SJCRH30 (cell line): ENCODE measurements around the gene ZCCHC8. TPM values are rescaled to one million over a fixed set of nuclear protein-coding genes. Genes with fewer than 3 reads are reported as not detected.
"Not testable (repeated sequence)": the region's sequence is repeated elsewhere in the genome, so short reads cannot be mapped to it uniquely, and the experiment has no call there.

Experiments
- DNase-seq, 2 experiments: peaks; one replicate each; pipeline ENCODE4 v3.0.0-alpha.2; 2015 to 2020
- H3K27ac ChIP-seq: fragments of 250-450 bp; sonication (Bioruptor Pico); 2 replicates; pipeline ENCODE4 v1.5.1; 2020; ENCODE audit warnings: mild to moderate bottlenecking, moderate library complexity
- H3K27me3 ChIP-seq: fragments of 250-450 bp; sonication (Bioruptor Pico); 2 replicates; pipeline ENCODE4 v1.5.1; 2020; ENCODE audit warnings: mild to moderate bottlenecking, moderate library complexity
- H3K36me3 ChIP-seq: fragments of 250-450 bp; sonication (Bioruptor Pico); 2 replicates; pipeline ENCODE4 v1.5.1; 2020; ENCODE audit warnings: mild to moderate bottlenecking, moderate library complexity
- H3K4me1 ChIP-seq: fragments of 250-450 bp; sonication (Bioruptor Pico); 2 replicates; pipeline ENCODE4 v1.5.1; 2020; ENCODE audit warnings: mild to moderate bottlenecking, moderate library complexity
- H3K4me3 ChIP-seq: fragments of 250-450 bp; sonication (Bioruptor Pico); 2 replicates; pipeline ENCODE4 v1.5.1; 2020; ENCODE audit warnings: mild to moderate bottlenecking, moderate library complexity
- H3K9me3 ChIP-seq: fragments of 250-450 bp; sonication (Bioruptor Pico); replicated peaks from 2 replicates; pipeline ENCODE4 v1.5.1; 2020; ENCODE audit warnings: mild to moderate bottlenecking, moderate library complexity
- total RNA-seq: library from RNA; depleted of rRNA; stranded (reverse); fragments of >200 nt; shearing (Covaris generic); gene quantifications from 2 replicates; pipeline ENCODE4 v1.2.3, GENCODE V29; 2014

Gene ZCCHC8
- total RNA-seq, 1 experiment from 2014 or later: 25.2 TPM

DNA sequence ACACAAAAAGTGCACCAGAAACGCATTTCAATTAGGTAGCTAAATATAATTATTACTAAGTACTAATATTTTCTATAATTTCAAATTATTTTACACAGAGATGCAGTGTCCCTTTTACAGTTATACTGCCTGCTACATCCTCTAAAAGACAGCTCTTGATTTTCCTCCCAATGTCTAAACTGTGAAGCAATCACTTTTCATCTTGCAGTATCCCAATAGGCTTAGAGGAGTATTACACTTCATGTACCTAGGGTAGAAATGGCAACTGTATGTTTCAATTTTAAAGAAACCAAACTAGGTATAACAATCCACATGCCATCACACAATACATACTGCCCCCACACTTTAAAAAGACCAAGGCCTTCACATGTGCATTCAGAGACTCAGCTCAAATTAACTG is 18.7 kb upstream of the ZCCHC8 start:
- no peak overlapping the region for H3K4me3 ChIP-seq
- no peak overlapping the region for H3K27ac ChIP-seq
- no peaks in the 10 kb centered on the region for H3K9me3 ChIP-seq
- no peak for DNase-seq
- H3K27me3 ChIP-seq: no peaks in the 10 kb centered on the region
- H3K36me3 ChIP-seq: peaks cover 96% of the 10 kb centered on the region
- H3K4me1 ChIP-seq: peaks cover 10% of the 10 kb centered on the region; the same call in 1 of the 2 replicates

DNA sequence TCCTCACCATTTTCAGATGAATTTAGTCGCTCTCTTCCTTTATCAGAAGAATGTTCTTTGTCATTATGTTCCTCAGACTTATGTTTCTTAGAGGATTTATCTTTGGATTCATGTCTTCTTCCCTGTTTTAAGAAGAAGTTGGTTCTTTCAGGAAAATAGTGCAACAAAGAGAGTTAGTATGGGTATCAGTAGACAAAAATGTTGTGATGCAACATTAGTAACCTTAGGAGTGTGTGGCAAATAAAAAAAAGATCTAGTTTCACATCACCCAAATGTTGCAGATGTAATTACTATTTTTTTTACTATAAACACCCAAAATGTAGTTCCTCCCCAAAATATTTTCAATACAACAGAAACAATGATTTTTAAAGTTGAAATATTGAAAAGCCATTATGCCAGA is 18.2 kb upstream of the ZCCHC8 start:
- Histone ChIP-seq H3K27ac (no peak overlapping the region), H3K4me1 (peaks cover 10% of the 10 kb centered on the region; the same call in 1 of the 2 replicates), H3K36me3 (peaks cover 96% of the 10 kb centered on the region), H3K4me3 (no peak overlapping the region), H3K27me3 (no peaks in the 10 kb centered on the region), H3K9me3 (no peaks in the 10 kb centered on the region)
- DNase-seq: no peak

- no peaks in the 10 kb centered on the region for H3K9me3 ChIP-seq
- H3K36me3 ChIP-seq: peaks cover 96% of the 10 kb centered on the region
- H3K27me3 ChIP-seq: no peaks in the 10 kb centered on the region
- H3K4me3 ChIP-seq: no peak overlapping the region
- H3K27ac ChIP-seq: no peak overlapping the region
- DNase-seq: peak; percentile 79 to 81
- H3K4me1 ChIP-seq: peaks cover 10% of the 10 kb centered on the region; the same call in 1 of the 2 replicates
Measured at GRCh38 chr12:122517877-122518276, 17.1 kb upstream of the ZCCHC8 start.

DNA sequence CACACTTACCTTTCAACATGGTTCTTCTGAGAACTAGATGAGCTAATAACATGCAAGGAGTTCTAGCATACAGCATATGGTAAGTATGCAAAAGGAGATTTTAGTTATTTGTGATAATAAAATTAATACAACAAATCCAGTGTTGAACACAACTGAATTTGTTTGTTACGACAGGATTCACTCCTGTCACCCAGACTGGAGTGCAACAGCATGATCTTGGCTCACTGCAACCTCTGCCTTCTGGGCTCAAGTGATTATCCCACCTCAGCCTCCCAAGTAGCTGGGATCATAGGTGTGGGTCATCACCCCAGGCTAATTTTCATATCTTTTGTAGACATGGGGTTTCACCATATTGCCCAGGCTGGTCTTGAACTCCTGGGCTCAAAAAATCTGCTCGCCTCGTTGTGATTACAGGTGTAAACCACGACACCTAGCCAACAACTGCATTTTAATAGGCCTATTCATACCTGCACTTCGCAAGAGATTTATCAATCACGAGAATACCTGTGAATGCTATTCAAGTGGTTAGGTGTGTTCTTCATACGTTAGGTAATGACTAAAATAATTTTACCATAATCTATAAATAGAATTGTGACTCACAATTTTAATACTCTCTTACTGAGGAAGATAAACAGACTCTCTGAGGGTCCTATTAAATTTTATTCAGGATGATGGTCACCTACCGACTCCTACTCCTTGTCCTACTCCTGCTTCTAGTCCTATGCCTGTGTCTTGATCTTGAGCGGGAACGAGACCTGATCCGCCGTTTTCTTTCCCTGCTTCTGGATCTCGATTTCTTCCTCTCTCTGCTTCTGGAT is 16.0 kb upstream of the ZCCHC8 start:
- H3K4me1 ChIP-seq: peaks cover 10% of the 10 kb centered on the region; the same call in 1 of the 2 replicates
- H3K27ac ChIP-seq: no peak overlapping the region
- no peak for DNase-seq
- no peak overlapping the region for H3K4me3 ChIP-seq
- no peaks in the 10 kb centered on the region for H3K27me3 ChIP-seq
- peaks cover 96% of the 10 kb centered on the region for H3K36me3 ChIP-seq
- H3K9me3 ChIP-seq: no peaks in the 10 kb centered on the region

DNA sequence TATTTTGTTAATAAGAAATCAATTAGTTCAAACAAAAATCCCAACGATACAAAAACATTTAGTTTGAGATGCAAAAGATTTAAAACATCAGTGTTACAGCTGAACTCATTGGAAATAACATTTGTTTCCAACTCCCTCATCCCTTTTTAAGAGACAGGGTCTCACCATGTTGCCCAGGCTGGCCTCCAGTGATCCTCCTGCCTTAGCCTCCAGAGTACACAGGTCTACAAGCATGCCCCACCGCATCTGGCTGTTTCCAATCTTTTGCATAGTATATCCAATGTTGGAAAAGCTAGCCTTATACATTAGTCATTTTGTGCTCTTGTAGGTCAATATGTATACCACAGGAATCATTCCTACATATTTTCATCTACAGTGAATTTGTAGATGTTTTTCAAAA is 14.5 kb upstream of the ZCCHC8 start:
- Histone ChIP-seq H3K27me3 (no peaks in the 10 kb centered on the region), H3K36me3 (peaks cover 96% of the 10 kb centered on the region), H3K4me1 (peaks cover 10% of the 10 kb centered on the region; the same call in 1 of the 2 replicates), H3K9me3 (no peaks in the 10 kb centered on the region), H3K27ac (no peak overlapping the region), H3K4me3 (no peak overlapping the region)
- DNase-seq: no peak

DNA sequence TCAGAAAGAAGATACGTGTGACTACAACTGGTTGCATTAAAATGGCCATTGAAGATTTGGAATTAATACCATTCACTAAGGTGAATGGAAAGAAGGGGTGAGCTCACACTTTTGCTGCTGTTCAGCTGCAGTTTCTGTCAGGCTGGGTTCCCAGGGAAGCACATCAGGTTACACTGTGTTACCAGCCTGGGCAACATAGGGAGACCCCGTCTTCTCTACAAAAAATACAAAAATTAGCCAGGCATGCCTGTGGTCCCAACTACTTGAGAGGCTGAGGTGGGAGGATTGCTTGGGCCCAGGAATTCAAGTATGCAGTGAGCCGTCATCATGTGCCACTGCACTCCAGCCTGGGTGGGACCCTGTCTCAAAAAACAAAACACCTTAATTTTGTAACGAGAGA is 12.9 kb upstream of the ZCCHC8 start:
- Histone ChIP-seq H3K4me1 (peaks cover 7% of the 10 kb centered on the region; the same call in 1 of the 2 replicates), H3K27ac (no peak overlapping the region), H3K9me3 (no peaks in the 10 kb centered on the region), H3K27me3 (no peaks in the 10 kb centered on the region), H3K36me3 (peaks cover 96% of the 10 kb centered on the region), H3K4me3 (no peak overlapping the region)
- DNase-seq: no peak

GRCh38 chr12:122513028-122513427 is 12.3 kb upstream of the ZCCHC8 start:
- H3K36me3 ChIP-seq: peaks cover 96% of the 10 kb centered on the region
- H3K27ac ChIP-seq, H3K9me3 ChIP-seq, H3K4me3 ChIP-seq, DNase-seq, H3K27me3 ChIP-seq, H3K4me1 ChIP-seq: not testable (repeated sequence)

- Histone ChIP-seq H3K27me3 (no peaks in the 10 kb centered on the region), H3K4me3 (no peak overlapping the region), H3K9me3 (no peaks in the 10 kb centered on the region), H3K27ac (no peak overlapping the region), H3K4me1 (no peaks in the 10 kb centered on the region), H3K36me3 (peaks cover 97% of the 10 kb centered on the region)
- no peak for DNase-seq
Measured at GRCh38 chr12:122508163-122508562, 7.4 kb upstream of the ZCCHC8 start.

- DNase-seq: no peak
- H3K27ac ChIP-seq: no peak overlapping the region
- no peaks in the 10 kb centered on the region for H3K9me3 ChIP-seq
- H3K4me1 ChIP-seq: no peaks in the 10 kb centered on the region
- no peaks in the 10 kb centered on the region for H3K27me3 ChIP-seq
- H3K36me3 ChIP-seq: peaks cover 82% of the 10 kb centered on the region
- H3K4me3 ChIP-seq: no peak overlapping the region
Measured at GRCh38 chr12:122506393-122506938, 5.7 kb upstream of the ZCCHC8 start.

- H3K4me1 ChIP-seq: no peaks in the 10 kb centered on the region
- no peak overlapping the region for H3K4me3 ChIP-seq
- no peak overlapping the region for H3K27ac ChIP-seq
- H3K36me3 ChIP-seq: peaks cover 72% of the 10 kb centered on the region
- no peaks in the 10 kb centered on the region for H3K27me3 ChIP-seq
- no peaks in the 10 kb centered on the region for H3K9me3 ChIP-seq
- no peak for DNase-seq
Measured at GRCh38 chr12:122505419-122506051, 4.8 kb upstream of the ZCCHC8 start.

DNA sequence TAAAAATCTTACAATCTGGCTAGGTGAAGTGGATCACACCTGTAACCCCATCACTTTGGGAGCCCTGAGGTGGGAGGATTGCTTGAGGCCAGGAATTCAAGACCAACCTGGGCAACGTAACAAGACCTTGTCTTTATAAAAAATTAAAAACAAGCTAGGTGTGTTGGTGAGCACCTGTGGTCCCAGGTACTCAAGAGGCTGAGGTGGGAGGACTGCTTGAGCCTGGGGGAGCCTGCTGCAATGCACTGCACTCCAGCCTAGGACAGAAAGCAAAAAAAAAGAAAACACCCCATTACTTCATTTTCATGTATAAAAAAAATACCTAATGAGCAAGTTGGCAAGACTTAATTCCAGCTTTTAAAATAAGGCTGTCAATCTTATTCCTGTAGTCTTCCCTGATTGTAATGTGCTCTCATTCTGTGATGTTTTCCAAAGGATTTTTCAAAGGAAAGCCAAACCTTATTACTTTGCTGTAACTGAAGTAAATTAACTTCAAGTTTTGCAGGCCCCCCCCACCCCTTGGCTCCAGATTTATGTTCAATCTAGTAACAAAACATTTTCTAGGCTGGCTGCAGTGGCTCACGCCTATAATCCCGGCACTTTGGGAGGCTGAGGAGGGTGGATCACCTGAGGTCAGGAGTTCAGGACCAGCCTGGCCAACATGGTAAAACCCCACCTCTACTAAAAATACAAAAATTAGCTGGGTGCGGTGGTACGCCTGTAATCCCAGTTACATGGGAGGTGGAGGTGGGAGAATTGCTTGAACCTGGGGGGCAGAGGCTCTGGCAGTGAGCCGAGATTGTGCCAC is 3.3 kb upstream of the ZCCHC8 start:
- Histone ChIP-seq H3K36me3 (peaks cover 57% of the 10 kb centered on the region), H3K4me1 (no peaks in the 10 kb centered on the region; the same call in 1 of the 2 replicates), H3K9me3 (no peaks in the 10 kb centered on the region), H3K27me3 (no peaks in the 10 kb centered on the region), H3K27ac (no peak overlapping the region), H3K4me3 (no peak overlapping the region)
- DNase-seq: no peak

DNA sequence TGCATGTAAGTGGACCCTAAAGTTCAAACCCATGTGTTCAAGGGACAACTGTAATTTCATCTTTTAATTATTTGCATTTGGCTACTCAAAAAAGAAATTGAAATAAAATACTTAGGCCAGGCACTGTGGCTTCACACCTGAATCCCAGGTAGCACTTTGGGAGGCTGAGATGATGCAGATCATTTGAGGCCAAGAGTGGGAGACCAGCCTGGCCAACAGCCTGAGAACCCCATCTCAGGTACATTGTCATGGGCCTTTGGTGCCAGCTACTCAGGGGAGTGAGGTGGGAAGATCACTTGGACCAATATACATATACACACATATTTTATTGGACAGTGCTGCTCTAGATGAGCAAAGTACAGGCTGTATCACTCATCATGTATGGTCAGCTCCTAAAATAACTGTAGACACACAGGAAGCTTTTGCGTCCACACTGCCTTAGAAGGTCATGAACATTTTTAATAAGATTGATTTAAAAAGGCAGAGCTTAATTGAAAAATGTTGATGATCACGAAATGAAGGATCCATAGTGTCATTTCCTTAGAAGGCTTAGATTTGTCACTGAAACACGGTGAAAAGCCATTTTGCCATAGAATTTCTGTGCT is 2.5 kb upstream of the ZCCHC8 start:
- H3K27me3 ChIP-seq: no peaks in the 10 kb centered on the region
- no peaks in the 10 kb centered on the region for H3K9me3 ChIP-seq
- H3K36me3 ChIP-seq: peaks cover 49% of the 10 kb centered on the region
- H3K4me3 ChIP-seq: no peak overlapping the region
- no peak overlapping the region for H3K27ac ChIP-seq
- no peak for DNase-seq
- peaks cover 4% of the 10 kb centered on the region; the same call in 1 of the 2 replicates for H3K4me1 ChIP-seq

GRCh38 chr12:122501489-122501989 is 807 bp upstream of the ZCCHC8 start:
- Histone ChIP-seq H3K27ac (peak overlapping the region; percentile 91; the same call in 1 of the 2 replicates), H3K4me3 (no peak overlapping the region; the same call in 1 of the 2 replicates), H3K36me3 (peaks cover 32% of the 10 kb centered on the region), H3K27me3 (no peaks in the 10 kb centered on the region), H3K4me1 (peaks cover 4% of the 10 kb centered on the region; the same call in 1 of the 2 replicates), H3K9me3 (no peaks in the 10 kb centered on the region)
- no peak for DNase-seq
